Esophagus (tissue), 2 donors: ENCODE measurements around the gene AKAP12. TPM values are rescaled to one million over a fixed set of nuclear protein-coding genes. Genes with fewer than 3 reads are reported as not detected.

ENCODE experiments used
- H3K27ac ChIP-seq, 2 donors: one replicate each; pipeline ENCODE4 v1.5.1; 2013; ENCODE audit warnings: low read depth in 2 of 2, mild to moderate bottlenecking in 2 of 2, inconsistent platforms in 1 of 2, low read length in 1 of 2, moderate library complexity in 1 of 2
- H3K27me3 ChIP-seq, 2 donors: one replicate each; pipeline ENCODE4 v1.6.1; 2013; ENCODE audit warnings: low read length in 2 of 2, control low read depth in 1 of 2, mild to moderate bottlenecking in 1 of 2; ENCODE audit not compliant: insufficient read depth in 2 of 2, control insufficient read depth in 1 of 2
- H3K36me3 ChIP-seq, 2 donors: one replicate each; pipeline ENCODE4 v1.6.1; 2013; ENCODE audit warnings: low read length in 1 of 2; ENCODE audit not compliant: control insufficient read depth in 2 of 2, insufficient read depth in 2 of 2
- H3K4me1 ChIP-seq, 2 donors: one replicate each; pipeline ENCODE4 v1.6.1; 2013; ENCODE audit warnings: low read length in 1 of 2; ENCODE audit not compliant: control insufficient read depth in 2 of 2, insufficient read depth in 2 of 2
- H3K4me3 ChIP-seq, 2 donors: one replicate each; pipeline ENCODE4 v1.5.1; 2013; ENCODE audit warnings: low read length in 2 of 2, mild to moderate bottlenecking in 2 of 2, low read depth in 1 of 2, moderate library complexity in 1 of 2
- H3K9me3 ChIP-seq, 2 donors: one replicate each; pipeline ENCODE4 v1.6.1; 2013; ENCODE audit warnings: mild to moderate bottlenecking in 2 of 2, low read depth in 1 of 2, low read length in 1 of 2, moderate library complexity in 1 of 2; ENCODE audit not compliant: control insufficient read depth in 2 of 2, insufficient read depth in 1 of 2
- WGBS, 2 donors: extraction: QIAGEN DNeasy Blood & Tissue Kit; methylation state at CpG; one replicate each; pipeline ENCODE4 v1.1.7; 2013; 5-methylcytosine and 5-hydroxymethylcytosine counted together
- polyA plus RNA-seq, 2 donors: library from polyadenylated mRNA; stranded (reverse); fragments of 200-250 nt; gene quantifications; one replicate each; pipeline ENCODE4 v1.2.3, GENCODE V29; 2013
- donor health status: healthy with polysubstance abuse.
- donor health status: Bipolar disorder and iron deficiency.

Gene AKAP12, protein sequence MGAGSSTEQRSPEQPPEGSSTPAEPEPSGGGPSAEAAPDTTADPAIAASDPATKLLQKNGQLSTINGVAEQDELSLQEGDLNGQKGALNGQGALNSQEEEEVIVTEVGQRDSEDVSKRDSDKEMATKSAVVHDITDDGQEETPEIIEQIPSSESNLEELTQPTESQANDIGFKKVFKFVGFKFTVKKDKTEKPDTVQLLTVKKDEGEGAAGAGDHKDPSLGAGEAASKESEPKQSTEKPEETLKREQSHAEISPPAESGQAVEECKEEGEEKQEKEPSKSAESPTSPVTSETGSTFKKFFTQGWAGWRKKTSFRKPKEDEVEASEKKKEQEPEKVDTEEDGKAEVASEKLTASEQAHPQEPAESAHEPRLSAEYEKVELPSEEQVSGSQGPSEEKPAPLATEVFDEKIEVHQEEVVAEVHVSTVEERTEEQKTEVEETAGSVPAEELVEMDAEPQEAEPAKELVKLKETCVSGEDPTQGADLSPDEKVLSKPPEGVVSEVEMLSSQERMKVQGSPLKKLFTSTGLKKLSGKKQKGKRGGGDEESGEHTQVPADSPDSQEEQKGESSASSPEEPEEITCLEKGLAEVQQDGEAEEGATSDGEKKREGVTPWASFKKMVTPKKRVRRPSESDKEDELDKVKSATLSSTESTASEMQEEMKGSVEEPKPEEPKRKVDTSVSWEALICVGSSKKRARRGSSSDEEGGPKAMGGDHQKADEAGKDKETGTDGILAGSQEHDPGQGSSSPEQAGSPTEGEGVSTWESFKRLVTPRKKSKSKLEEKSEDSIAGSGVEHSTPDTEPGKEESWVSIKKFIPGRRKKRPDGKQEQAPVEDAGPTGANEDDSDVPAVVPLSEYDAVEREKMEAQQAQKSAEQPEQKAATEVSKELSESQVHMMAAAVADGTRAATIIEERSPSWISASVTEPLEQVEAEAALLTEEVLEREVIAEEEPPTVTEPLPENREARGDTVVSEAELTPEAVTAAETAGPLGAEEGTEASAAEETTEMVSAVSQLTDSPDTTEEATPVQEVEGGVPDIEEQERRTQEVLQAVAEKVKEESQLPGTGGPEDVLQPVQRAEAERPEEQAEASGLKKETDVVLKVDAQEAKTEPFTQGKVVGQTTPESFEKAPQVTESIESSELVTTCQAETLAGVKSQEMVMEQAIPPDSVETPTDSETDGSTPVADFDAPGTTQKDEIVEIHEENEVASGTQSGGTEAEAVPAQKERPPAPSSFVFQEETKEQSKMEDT (N-terminal part only)
- 1 to 10 TPM; 1.3 to 3.9 TPM for polyA plus RNA-seq

- H3K9me3 ChIP-seq: no peaks in the 10 kb centered on the region
- peaks cover 0 to 4% of the 10 kb centered on the region in 2 donors for H3K27me3 ChIP-seq
- peak within 1 kb of the TSS; percentile 50 to 51 for H3K4me3 ChIP-seq
- H3K27ac ChIP-seq: peak within 1 kb of the TSS; percentile 74
- no peaks in the 10 kb centered on the region for H3K4me1 ChIP-seq
- 34 to 42% methylated on average over 23 of the region's 23 CpGs for WGBS, 2 donors
- H3K36me3 ChIP-seq: no peaks in the 10 kb centered on the region
These were observed at the start of gene AKAP12 for GRCh38 chr6:151239603-151240035. TSS of gene AKAP12 (plus strand) at chr6:151239967. CDS start at chr6:151240563, 596 bp downstream.

DNA sequence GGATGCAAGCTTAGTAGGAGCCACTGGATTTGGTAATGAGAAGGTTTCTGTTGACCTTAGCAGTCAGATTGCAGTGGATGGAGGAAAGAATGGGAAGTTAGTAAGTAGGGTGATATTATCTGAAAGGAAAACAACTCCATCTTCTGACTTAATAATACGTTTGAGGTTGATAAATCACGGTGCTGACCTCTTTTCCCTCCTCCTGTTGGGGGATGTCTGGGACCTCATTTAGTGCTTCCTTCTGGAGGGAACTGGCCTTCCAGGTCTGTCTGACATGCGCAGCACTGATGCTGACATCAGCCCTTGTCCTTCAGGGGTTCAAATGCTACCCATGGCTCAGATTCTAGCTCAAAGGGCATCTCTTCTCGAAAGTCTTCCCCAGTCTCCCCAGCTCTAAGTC lies 48.2 kb upstream of the AKAP12 start:
- H3K9me3 ChIP-seq: no peaks in the 10 kb centered on the region
- no peaks in the 10 kb centered on the region for H3K4me1 ChIP-seq
- H3K36me3 ChIP-seq: no peaks in the 10 kb centered on the region
- no peak overlapping the region for H3K27ac ChIP-seq
- 64 to 72% methylated on average over 4 of the region's 4 CpGs for WGBS, 2 donors
- no peak overlapping the region for H3K4me3 ChIP-seq
- H3K27me3 ChIP-seq: no peaks in the 10 kb centered on the region

DNA sequence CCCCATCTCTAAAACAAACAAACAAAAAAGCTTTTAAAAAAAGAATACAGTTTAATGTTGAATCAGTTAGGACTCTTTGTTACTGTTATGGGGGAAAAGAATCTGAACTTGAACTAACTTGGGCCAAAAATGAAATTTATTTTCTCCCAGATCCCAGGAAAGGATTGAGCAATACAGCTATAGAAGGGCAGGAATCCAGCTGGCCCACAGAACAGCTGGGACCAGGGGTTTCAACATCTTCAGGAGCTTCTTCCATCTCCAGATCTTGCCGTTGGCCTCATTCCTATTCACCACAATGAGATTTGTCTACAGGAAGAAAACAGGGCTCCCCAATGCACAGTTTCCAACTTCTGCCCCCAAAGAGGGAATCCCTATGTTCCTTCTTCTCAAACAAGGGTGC lies 43.2 kb upstream of the AKAP12 start:
- Histone ChIP-seq H3K9me3 (no peaks in the 10 kb centered on the region), H3K27me3 (no peaks in the 10 kb centered on the region), H3K4me1 (no peaks in the 10 kb centered on the region), H3K36me3 (no peaks in the 10 kb centered on the region), H3K4me3 (no peak overlapping the region), H3K27ac (no peak overlapping the region)
- WGBS, 2 donors: 44 to 75% methylated on average over 1 of the region's 1 CpG

DNA sequence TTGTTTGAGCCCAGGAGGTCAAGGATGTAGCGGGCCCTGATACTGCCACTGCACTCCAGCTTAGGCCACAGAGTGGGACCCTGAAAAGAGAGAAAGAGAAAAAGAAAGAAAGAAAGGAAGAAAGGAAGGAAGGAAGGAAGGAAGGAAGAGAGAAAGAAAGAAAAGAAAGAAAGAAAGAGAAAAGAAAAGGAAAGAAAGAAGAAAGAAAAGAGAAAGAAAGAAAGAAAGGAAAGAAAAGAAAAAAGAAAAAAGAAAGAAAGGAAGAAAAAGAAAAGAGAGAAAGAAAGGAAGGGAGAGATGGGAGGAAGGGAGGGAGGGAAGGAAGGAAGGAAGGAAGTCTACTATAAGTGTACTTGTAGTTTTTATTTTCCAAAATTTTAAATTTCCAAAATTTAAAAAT lies 42.2 kb upstream of the AKAP12 start:
- WGBS, 2 donors: 97% methylated on average over 1 of the region's 1 CpG

DNA sequence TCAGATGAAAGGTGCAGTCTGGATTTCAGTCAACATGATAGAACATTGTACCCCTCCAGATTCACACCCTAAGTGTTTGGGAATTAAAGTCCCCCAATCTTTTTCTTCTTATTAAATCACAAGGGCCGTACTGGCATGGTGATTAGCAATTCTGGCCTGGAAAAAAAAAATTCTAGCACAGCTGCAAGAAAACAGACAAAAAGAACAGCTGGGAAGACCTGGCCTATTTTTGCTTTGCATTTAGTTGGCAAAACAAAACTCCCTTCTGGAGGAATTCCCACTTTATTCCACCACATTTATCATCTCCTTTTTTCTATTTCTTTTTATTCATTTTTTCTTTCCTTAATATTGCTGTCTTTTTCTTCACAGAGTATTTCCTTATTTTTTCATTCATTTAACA lies 39.8 kb upstream of the AKAP12 start:
- H3K27me3 ChIP-seq: no peaks in the 10 kb centered on the region
- H3K27ac ChIP-seq: no peak overlapping the region
- H3K36me3 ChIP-seq: no peaks in the 10 kb centered on the region
- H3K4me1 ChIP-seq: no peaks in the 10 kb centered on the region
- H3K4me3 ChIP-seq: no peak overlapping the region
- 23 to 56% methylated on average over 1 of the region's 1 CpG for WGBS, 2 donors
- H3K9me3 ChIP-seq: no peaks in the 10 kb centered on the region

More for the DNA sequence above, 42.2 kb upstream of the AKAP12 start:
- H3K4me1 ChIP-seq: no peaks in the 10 kb centered on the region
- no peaks in the 10 kb centered on the region for H3K36me3 ChIP-seq
- no peaks in the 10 kb centered on the region for H3K27me3 ChIP-seq
- H3K27ac ChIP-seq: no peak overlapping the region
- H3K4me3 ChIP-seq: no peak overlapping the region
- no peaks in the 10 kb centered on the region for H3K9me3 ChIP-seq

GRCh38 chr6:151205721-151206600 lies 33.8 kb upstream of the AKAP12 start:
- Histone ChIP-seq H3K27me3 (no peaks in the 10 kb centered on the region), H3K4me3 (no peak overlapping the region), H3K4me1 (peaks cover 0 to 2% of the 10 kb centered on the region in 2 donors), H3K9me3 (no peaks in the 10 kb centered on the region), H3K36me3 (no peaks in the 10 kb centered on the region), H3K27ac (no peak overlapping the region)
- WGBS, 2 donors: 84 to 85% methylated on average over 4 of the region's 4 CpGs

DNA sequence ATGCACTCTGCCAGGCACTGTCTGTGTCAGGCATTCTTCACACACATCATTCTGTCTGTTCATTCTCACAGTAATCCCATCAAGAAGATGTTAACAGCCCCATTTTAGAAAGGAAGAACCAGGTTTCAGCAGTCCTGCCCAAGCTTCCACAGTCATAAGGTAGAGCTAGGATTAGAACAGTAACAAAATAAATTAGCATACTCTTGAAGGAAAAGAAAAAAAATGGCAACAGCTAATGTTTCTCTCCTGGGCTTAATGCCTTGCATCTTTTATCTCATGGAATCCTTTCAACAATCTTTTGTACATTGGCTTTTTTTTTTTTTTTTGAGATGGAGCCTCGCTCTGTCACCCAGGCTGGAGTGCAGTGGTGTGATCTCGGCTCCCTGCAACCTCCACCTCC lies 32.1 kb upstream of the AKAP12 start:
- Histone ChIP-seq H3K4me3 (no peak overlapping the region), H3K27ac (no peak overlapping the region)
- WGBS, 2 donors: 89 to 94% methylated on average over 2 of the region's 2 CpGs

GRCh38 chr6:151209071-151209831 lies 30.5 kb upstream of the AKAP12 start:
- Histone ChIP-seq H3K27me3 (no peaks in the 10 kb centered on the region), H3K4me1 (peaks cover 0 to 2% of the 10 kb centered on the region in 2 donors), H3K27ac (no peak overlapping the region), H3K36me3 (no peaks in the 10 kb centered on the region), H3K4me3 (no peak overlapping the region), H3K9me3 (no peaks in the 10 kb centered on the region)
- WGBS, 2 donors: 24 to 25% methylated on average over 11 of the region's 11 CpGs

More for the DNA sequence above, 32.1 kb upstream of the AKAP12 start:
- Histone ChIP-seq H3K4me1 (peaks cover 0 to 2% of the 10 kb centered on the region in 2 donors), H3K36me3 (no peaks in the 10 kb centered on the region), H3K27me3 (no peaks in the 10 kb centered on the region), H3K9me3 (no peaks in the 10 kb centered on the region)
